Astrocyte (in vitro differentiated cells and primary cell): ENCODE data around the gene RALB. TPM values are rescaled to one million over a fixed set of nuclear protein-coding genes. Genes with fewer than 3 reads are reported as not detected.

ENCODE experiments used
- DNase-seq: peaks from one replicate; pipeline ENCODE4 v3.0.0-alpha.2; 2010; ENCODE audit warnings: low read depth
- FAIRE-seq: peaks from 2 replicates; lab custom pipeline; 2011; peaks lifted over from hg19 to GRCh38; lab: Jason Lieb, UNC
- H2AFZ ChIP-seq: 2 replicates; pipeline ENCODE4 v1.6.0; 2012; ENCODE audit warnings: low read depth, low read length, inconsistent platforms
- H3K27ac ChIP-seq: 2 replicates; pipeline ENCODE4 v1.5.1; 2011; ENCODE audit warnings: low read depth, low read length, inconsistent platforms
- H3K27me3 ChIP-seq: 2 replicates; pipeline ENCODE4 v1.6.0; 2011; ENCODE audit warnings: low read length, inconsistent platforms; ENCODE audit not compliant: insufficient read depth
- H3K36me3 ChIP-seq: 2 replicates; pipeline ENCODE4 v1.5.1; 2011; ENCODE audit warnings: low read length, inconsistent platforms; ENCODE audit not compliant: insufficient read depth
- H3K4me1 ChIP-seq: 2 replicates; pipeline ENCODE4 v1.5.1; 2011; ENCODE audit warnings: low read length, inconsistent platforms; ENCODE audit not compliant: insufficient read depth
- H3K4me2 ChIP-seq: 2 replicates; pipeline ENCODE4 v1.6.0; 2012; ENCODE audit warnings: low read length, inconsistent platforms
- H3K4me3 ChIP-seq: 2 replicates; pipeline ENCODE4 v1.5.1; 2011; ENCODE audit warnings: low read depth, mild to moderate bottlenecking, low read length, inconsistent platforms; ENCODE audit not compliant: insufficient read depth
- H3K79me2 ChIP-seq: 2 replicates; pipeline ENCODE4 v1.6.0; 2012; ENCODE audit warnings: mild to moderate bottlenecking, low read length, inconsistent platforms; ENCODE audit not compliant: insufficient read depth
- H3K9ac ChIP-seq: 2 replicates; pipeline ENCODE4 v1.6.0; 2012; ENCODE audit warnings: mild to moderate bottlenecking, low read length, inconsistent platforms
- H3K9me3 ChIP-seq: 2 replicates; pipeline ENCODE4 v1.5.1; 2012; ENCODE audit warnings: low read depth, mild to moderate bottlenecking, low read length, inconsistent platforms; ENCODE audit not compliant: insufficient read depth
- H4K20me1 ChIP-seq: 2 replicates; pipeline ENCODE4 v1.6.0; 2012; ENCODE audit warnings: low read length, inconsistent platforms; ENCODE audit not compliant: insufficient read depth
- H3K27ac Mint-ChIP-seq: one replicate; pipeline ENCODE4 v1.8.0; 2021; ENCODE audit warnings: mild to moderate bottlenecking, mixed read lengths; ENCODE audit not compliant: unreplicated experiment
- H3K27me3 Mint-ChIP-seq: one replicate; pipeline ENCODE4 v1.8.0; 2021; ENCODE audit warnings: low read depth, mixed read lengths; ENCODE audit not compliant: unreplicated experiment
- H3K36me3 Mint-ChIP-seq: one replicate; pipeline ENCODE4 v1.8.0; 2021; ENCODE audit warnings: low read depth, mixed read lengths; ENCODE audit not compliant: unreplicated experiment
- H3K4me1 Mint-ChIP-seq: one replicate; pipeline ENCODE4 v1.8.0; 2021; ENCODE audit warnings: low read depth, mixed read lengths; ENCODE audit not compliant: unreplicated experiment
- H3K4me3 Mint-ChIP-seq: one replicate; pipeline ENCODE4 v1.8.0; 2021; ENCODE audit warnings: mild to moderate bottlenecking, moderate library complexity, mixed read lengths; ENCODE audit not compliant: unreplicated experiment
- H3K9me3 Mint-ChIP-seq: one replicate; pipeline ENCODE4 v1.8.0; 2021; ENCODE audit warnings: mild to moderate bottlenecking, mixed read lengths; ENCODE audit not compliant: unreplicated experiment
- CTCF ChIP-seq: IDR thresholded peaks from 2 replicates; pipeline ENCODE4 v1.5.1; 2011; ENCODE audit warnings: low read depth, mild to moderate bottlenecking, inconsistent platforms, low read length, moderate library complexity; ENCODE audit not compliant: insufficient read depth
- EZH2 ChIP-seq: IDR thresholded peaks from 2 replicates; pipeline ENCODE4 v1.6.1; 2012; ENCODE audit warnings: mild to moderate bottlenecking, low read length, inconsistent platforms; ENCODE audit not compliant: insufficient read depth
- total RNA-seq: library from RNA; stranded (reverse); gene quantifications from 2 replicates; pipeline ENCODE4 v1.2.1, GENCODE V29; 2021

RALB gene
- total RNA-seq, 1 donor from 2014 or later = 44.5 TPM

GRCh38 chr2:120338015-120338414 lies 85.4 kb downstream of the RALB start:
- FAIRE-seq = no peak
- Histone ChIP-seq H3K4me3 (no peak overlapping the region), H4K20me1 (no peaks in the 10 kb centered on the region), H3K27me3 (peaks cover 43% of the 10 kb centered on the region), H3K36me3 (no peaks in the 10 kb centered on the region), H3K27ac (no peak overlapping the region), H3K79me2 (no peaks in the 10 kb centered on the region), H3K9ac (no peak overlapping the region), H3K4me1 (peaks cover under 1% of the 10 kb centered on the region), H3K4me2 (no peak overlapping the region), H3K9me3 (peaks cover 5% of the 10 kb centered on the region), H2AFZ (no peak overlapping the region)
- peaks cover 8% of the 10 kb centered on the region for H3K9me3 Mint-ChIP-seq
- no peak overlapping the region for H3K27ac Mint-ChIP-seq
- H3K27me3 Mint-ChIP-seq = peaks cover 72% of the 10 kb centered on the region
- H3K4me1 Mint-ChIP-seq = peaks cover 5% of the 10 kb centered on the region
- H3K36me3 Mint-ChIP-seq = no peaks in the 10 kb centered on the region
- no peak for DNase-seq
- H3K4me3 Mint-ChIP-seq = no peak overlapping the region
- TF ChIP-seq EZH2 (no peak), CTCF (no peak)

- Histone ChIP-seq H3K36me3 (no peaks in the 10 kb centered on the region), H3K9me3 (no peaks in the 10 kb centered on the region), H3K27me3 (peaks cover 42% of the 10 kb centered on the region), H3K79me2 (no peaks in the 10 kb centered on the region), H3K4me3 (no peak overlapping the region), H3K9ac (no peak overlapping the region), H4K20me1 (peaks cover 2% of the 10 kb centered on the region), H3K4me1 (peaks cover 7% of the 10 kb centered on the region), H2AFZ (no peak overlapping the region), H3K27ac (no peak overlapping the region), H3K4me2 (no peak overlapping the region)
- FAIRE-seq (no peak), DNase-seq (no peak)
- no peaks in the 10 kb centered on the region for H3K9me3 Mint-ChIP-seq
- H3K4me3 Mint-ChIP-seq = no peak overlapping the region
- no peaks in the 10 kb centered on the region for H3K36me3 Mint-ChIP-seq
- TF ChIP-seq EZH2 = no peak
- TF ChIP-seq CTCF = no peak
- no peak overlapping the region for H3K27ac Mint-ChIP-seq
- peaks cover 3% of the 10 kb centered on the region for H3K4me1 Mint-ChIP-seq
- H3K27me3 Mint-ChIP-seq = peaks cover 51% of the 10 kb centered on the region
Measured at GRCh38 chr2:120341977-120342376, 89.3 kb downstream of the RALB start.

- Histone ChIP-seq H3K79me2 (no peaks in the 10 kb centered on the region), H3K4me2 (no peak overlapping the region), H3K9ac (no peak overlapping the region), H4K20me1 (peaks cover 6% of the 10 kb centered on the region), H3K4me3 (no peak overlapping the region), H3K36me3 (no peaks in the 10 kb centered on the region), H2AFZ (no peak overlapping the region), H3K9me3 (no peaks in the 10 kb centered on the region), H3K27me3 (peaks cover 46% of the 10 kb centered on the region), H3K27ac (no peak overlapping the region), H3K4me1 (peaks cover 7% of the 10 kb centered on the region)
- peaks cover 3% of the 10 kb centered on the region for H3K4me1 Mint-ChIP-seq
- no peak overlapping the region for H3K27ac Mint-ChIP-seq
- H3K36me3 Mint-ChIP-seq = no peaks in the 10 kb centered on the region
- no peak for FAIRE-seq
- peaks cover 54% of the 10 kb centered on the region for H3K27me3 Mint-ChIP-seq
- DNase-seq = no peak
- no peaks in the 10 kb centered on the region for H3K9me3 Mint-ChIP-seq
- TF ChIP-seq CTCF (no peak), EZH2 (no peak)
- H3K4me3 Mint-ChIP-seq = no peak overlapping the region
Measured at GRCh38 chr2:120342446-120342845, 89.8 kb downstream of the RALB start.
